GM21447 (cell line): Measurements from ENCODE around the gene ERFL.

Source experiments
- ATAC-seq: cut with Tn5 transposase; IDR thresholded peaks from one replicate; pipeline ENCODE4 v1.9.1; 2021; ENCODE audit not compliant: unreplicated experiment

The ERFL gene

GRCh38 chr19:41927497-41928192, 604 bp downstream of the ERFL start:
- ATAC-seq = no peak

- ATAC-seq = no peak
Observed at GRCh38 chr19:41926763-41927496, 1.3 kb downstream of the ERFL start.

GRCh38 chr19:41926028-41926762, 2.1 kb downstream of the ERFL start:
- ATAC-seq = no peak

GRCh38 chr19:41925208-41926003, 2.8 kb downstream of the ERFL start:
- no peak for ATAC-seq

- no peak for ATAC-seq
Observed at GRCh38 chr19:41924151-41925145, 3.8 kb downstream of the ERFL start.

- ATAC-seq = no peak
Observed at GRCh38 chr19:41923045-41923788, 5.0 kb downstream of the ERFL start.

- ATAC-seq = no peak
Observed at GRCh38 chr19:41922585-41922984, 5.7 kb downstream of the ERFL start.

GRCh38 chr19:41921577-41922576, 6.4 kb downstream of the ERFL start:
- no peak for ATAC-seq

- ATAC-seq = no peak
Observed at GRCh38 chr19:41920882-41921576, 7.2 kb downstream of the ERFL start.

GRCh38 chr19:41919948-41920712, 8.1 kb downstream of the ERFL start:
- no peak for ATAC-seq

- ATAC-seq = no peak
Observed at GRCh38 chr19:41918653-41919244, 9.5 kb downstream of the ERFL start.

- no peak for ATAC-seq
Observed at GRCh38 chr19:41918095-41918494, 10.2 kb downstream of the ERFL start.

GRCh38 chr19:41917676-41918075, 10.6 kb downstream of the ERFL start:
- no peak for ATAC-seq

- ATAC-seq = no peak
Observed at GRCh38 chr19:41915776-41916414, 12.4 kb downstream of the ERFL start.

- no peak for ATAC-seq
Observed at GRCh38 chr19:41915021-41915775, 13.1 kb downstream of the ERFL start.
